DMS114 treated with DMSO at 0.1 percent for 48 hours (cell line): Measurements from ENCODE around the gene TMEM259.

Experiments
- DNase-seq: peaks from one replicate; lab custom pipeline; 2025; ENCODE audit not compliant: unreplicated experiment; lab: John Stamatoyannopoulos, UW

The TMEM259 gene

DNA sequence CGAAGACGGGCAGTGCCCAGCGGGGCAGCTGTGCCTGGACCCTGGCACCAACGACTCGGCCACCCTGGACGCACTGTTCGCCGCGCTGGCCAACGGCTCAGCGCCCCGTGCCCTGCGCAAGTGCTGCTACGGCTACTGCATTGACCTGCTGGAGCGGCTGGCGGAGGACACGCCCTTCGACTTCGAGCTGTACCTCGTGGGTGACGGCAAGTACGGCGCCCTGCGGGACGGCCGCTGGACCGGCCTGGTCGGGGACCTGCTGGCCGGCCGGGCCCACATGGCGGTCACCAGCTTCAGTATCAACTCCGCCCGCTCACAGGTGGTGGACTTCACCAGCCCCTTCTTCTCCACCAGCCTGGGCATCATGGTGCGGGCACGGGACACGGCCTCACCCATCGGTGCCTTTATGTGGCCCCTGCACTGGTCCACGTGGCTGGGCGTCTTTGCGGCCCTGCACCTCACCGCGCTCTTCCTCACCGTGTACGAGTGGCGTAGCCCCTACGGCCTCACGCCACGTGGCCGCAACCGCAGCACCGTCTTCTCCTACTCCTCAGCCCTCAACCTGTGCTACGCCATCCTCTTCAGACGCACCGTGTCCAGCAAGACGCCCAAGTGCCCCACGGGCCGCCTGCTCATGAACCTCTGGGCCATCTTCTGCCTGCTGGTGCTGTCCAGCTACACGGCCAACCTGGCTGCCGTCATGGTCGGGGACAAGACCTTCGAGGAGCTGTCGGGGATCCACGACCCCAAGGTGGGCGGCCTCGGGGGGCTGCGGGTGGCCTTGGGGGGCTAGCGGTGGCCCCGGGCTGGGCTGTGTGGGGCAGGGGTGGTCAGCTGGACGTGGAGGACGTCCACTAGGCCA lies 15.9 kb downstream of the TMEM259 start:
- no peak for DNase-seq

DNA sequence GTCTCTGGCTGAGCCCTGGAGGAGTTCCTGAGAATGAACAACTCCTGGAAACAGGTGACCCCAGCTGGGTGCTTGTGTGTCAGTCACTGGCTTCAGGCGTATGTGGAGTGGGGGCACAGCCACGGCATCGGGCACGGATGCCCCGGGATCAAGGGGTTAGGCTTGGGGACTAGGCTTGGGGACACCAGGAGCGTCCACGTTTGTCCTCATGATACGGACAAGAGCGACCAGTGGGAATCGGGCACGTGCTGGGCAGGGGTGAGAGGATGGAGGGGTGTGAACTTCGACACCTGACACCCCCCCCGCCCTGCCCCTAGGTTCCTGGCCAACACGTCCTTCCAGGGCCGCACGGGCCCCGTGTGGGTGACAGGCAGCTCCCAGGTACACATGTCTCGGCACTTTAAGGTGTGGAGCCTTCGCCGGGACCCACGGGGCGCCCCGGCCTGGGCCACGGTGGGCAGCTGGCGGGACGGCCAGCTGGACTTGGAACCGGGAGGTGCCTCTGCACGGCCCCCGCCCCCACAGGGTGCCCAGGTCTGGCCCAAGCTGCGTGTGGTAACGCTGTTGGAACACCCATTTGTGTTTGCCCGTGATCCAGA lies 16.6 kb downstream of the TMEM259 start:
- no peak for DNase-seq

DNA sequence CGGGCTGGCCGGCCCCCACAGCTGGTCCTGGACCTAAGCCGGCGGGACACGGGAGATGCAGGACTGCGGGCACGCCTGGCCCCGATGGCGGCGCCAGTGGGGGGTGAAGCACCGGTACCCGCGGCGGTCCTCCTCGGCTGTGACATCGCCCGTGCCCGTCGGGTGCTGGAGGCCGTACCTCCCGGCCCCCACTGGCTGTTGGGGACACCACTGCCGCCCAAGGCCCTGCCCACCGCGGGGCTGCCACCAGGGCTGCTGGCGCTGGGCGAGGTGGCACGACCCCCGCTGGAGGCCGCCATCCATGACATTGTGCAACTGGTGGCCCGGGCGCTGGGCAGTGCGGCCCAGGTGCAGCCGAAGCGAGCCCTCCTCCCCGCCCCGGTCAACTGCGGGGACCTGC lies 17.6 kb downstream of the TMEM259 start:
- DNase-seq: no peak

DNA sequence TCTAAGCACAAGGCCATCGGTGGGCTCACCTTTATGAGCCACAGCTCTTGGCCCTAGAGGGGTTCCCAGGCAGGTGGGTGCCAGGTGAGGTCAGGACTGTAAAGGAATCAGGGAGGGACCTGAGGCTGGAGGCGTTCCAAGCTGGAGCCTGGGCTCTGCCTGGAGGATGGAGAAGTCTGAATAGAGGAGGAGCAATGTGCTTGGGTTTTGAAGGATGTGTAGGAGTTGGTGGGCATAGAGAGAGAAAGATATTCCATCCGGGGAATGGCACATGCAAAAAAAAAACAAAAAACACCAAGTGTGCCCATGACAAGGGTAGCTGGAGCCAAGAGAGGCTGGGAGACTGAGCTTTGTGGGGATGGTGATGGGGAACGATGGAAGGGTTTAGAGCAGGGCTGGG lies 18.3 kb downstream of the TMEM259 start:
- no peak for DNase-seq

DNA sequence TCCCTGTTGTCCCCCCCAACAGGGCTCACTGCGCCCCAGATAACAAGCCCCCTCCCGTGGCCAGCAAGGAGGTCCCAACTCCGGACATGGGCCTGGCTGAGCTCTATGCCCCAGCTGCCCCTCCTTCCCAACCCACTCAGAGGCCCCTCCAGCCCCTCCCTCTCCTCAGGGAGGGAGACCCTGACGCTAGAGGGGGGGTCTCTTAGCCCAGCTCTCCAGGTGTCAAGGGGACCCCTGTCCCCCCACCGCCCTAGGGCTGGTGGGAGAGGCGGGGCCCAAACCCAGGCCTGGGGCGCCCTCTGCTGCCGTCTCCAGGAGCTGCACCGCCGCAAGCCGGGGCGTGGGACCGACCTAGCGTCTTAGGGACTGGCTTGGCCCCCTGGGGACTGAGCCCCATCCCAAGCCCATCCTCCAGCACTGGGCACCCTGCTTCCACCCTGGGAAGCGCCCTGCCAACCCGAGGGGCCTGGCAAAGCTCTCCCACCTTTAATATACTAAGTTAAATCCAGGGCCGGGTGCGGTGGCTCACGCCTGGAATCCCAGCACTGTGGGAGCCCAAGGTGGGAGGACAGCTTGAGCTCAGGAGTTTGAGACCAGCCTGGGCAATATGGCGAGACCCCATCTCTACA lies 19.3 kb downstream of the TMEM259 start:
- no peak for DNase-seq

DNA sequence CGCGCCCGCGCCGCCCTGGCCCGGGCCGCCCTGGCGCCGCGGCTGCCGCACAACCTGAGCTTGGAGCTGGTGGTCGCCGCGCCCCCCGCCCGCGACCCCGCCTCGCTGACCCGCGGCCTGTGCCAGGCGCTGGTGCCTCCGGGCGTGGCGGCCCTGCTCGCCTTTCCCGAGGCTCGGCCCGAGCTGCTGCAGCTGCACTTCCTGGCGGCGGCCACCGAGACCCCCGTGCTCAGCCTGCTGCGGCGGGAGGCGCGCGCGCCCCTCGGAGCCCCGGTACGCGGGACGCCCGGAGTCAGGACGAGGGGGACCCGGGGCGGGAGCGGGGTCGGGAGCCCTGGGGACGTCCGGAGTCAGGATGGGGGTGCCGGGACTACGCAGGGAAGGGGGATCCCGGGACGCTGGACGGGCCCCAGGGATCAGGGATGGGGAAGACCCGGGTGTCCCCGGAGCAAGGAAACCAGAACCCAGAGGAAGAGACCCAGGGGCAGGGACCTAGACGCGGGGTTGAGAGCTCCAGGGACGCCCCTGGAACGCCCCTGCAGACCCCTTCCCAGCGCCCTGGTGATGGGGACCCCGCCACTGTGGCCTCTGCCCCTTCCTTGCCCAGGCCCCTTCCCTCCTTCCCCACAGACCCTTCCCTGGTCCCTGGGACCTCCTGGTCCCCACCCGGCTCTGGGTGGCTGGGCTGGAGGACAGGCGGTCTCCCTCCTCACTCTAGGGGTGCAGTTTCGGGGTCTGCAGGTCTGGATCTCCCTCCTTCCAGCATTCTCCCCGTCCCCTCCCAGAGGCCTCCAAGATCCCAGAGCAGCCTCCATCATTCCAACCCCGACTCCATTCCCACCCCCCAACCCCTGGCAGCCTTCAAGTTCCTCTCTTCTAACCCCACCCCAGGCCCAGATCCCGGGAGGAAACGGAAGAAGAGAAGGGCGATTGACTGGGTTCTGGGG lies 20.1 kb downstream of the TMEM259 start:
- DNase-seq: no peak

DNA sequence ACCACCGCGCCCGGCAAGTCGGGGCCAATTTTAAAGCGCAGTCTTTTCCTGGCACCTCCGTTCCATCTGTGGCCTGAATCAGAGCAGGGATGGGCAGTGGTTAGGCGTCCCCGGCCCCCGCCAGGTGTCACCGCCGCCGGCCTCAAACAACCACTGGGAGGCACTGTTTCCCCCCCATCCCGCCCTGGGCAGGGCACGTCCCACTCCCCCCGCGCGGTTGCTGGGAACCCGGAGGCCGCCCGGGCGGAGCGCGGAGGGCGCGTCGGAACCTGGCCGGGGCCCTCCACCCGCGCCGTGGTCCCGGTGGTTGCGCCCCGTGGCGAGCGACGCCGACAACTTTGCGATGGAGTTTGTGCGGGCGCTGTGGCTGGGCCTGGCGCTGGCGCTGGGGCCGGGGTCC lies 20.8 kb downstream of the TMEM259 start, which contains the start of gene GRIN3B:
Gene GRIN3B, plus strand, starts transcription at position 325 of the 400 bp plus-strand sequence. Its CDS starts 19 bp downstream, at position 344.
- no peak for DNase-seq

DNA sequence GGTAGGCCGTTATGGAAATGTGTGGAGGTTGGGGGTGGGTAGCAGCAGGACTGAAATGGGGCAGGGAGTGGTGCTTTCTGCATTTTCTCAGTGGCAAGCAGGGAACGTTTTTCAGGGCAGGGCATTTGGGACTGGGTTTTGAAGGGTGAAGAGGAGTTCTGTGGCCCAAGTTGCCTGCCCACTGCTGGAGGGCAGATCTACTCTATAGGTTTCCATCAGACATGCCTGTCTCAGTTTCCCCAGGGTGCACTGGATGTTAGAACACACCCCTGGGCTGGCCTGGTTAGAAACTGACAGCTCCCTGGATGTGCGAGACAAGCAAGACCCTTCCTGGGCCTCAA lies 21.6 kb downstream of the TMEM259 start:
- DNase-seq: no peak

DNA sequence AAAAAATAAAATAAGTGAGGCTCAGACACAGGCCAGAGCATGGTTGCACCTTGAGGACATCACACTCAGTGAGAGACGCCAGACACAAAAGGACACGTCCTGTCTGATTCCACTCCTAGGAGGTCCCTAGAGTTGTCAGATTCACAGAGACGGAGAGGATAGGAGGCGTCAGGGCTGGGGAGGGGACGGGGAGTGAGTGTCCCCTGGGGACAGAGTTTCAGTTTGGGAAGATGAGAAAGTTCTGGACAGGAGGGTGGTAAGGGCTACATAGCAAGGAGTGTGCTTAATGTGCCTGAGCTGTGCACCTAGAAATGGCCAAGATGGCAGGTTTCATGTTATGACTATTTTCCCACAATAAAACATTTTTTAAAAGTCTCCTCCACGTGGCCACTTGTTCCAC lies 22.9 kb downstream of the TMEM259 start:
- no peak for DNase-seq

DNA sequence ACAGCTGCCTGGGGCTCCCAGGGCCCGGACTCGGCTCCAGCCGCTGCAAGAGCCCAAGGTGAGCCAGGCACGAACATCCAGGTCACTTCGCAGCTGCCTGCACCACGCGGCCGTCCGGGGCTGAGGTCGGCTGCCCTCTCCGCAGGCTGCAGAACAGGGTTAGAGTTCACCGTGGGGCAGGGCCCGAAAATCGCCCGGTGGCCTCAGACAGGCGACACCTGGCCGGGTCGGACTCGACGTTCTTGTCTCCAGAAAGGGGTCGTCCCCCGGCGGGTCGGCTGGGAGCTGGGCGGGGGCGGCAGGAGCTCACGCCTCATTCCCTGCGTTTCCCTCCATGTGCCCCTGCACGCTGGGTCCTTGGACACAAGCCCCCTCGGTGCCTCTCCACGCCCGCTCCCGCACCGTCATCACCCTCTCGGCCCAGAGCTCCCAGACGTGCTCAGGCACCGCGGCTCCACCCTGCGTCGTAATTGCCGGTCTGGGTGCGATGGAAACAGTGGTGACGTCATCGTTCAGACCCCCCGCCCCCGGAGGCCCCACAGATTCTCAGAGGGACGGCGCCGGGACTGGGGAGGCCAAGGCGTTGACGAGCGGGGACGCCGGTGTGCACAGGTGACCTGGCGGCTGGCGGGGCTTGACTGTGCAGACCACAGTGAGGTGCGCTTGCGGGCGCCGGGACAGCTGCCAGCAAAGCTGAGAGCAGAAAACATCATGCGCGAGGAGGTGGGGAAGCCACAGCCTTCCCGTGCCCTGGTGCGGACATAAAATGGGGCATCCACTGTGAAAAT lies 24.7 kb downstream of the TMEM259 start:
- no peak for DNase-seq

DNA sequence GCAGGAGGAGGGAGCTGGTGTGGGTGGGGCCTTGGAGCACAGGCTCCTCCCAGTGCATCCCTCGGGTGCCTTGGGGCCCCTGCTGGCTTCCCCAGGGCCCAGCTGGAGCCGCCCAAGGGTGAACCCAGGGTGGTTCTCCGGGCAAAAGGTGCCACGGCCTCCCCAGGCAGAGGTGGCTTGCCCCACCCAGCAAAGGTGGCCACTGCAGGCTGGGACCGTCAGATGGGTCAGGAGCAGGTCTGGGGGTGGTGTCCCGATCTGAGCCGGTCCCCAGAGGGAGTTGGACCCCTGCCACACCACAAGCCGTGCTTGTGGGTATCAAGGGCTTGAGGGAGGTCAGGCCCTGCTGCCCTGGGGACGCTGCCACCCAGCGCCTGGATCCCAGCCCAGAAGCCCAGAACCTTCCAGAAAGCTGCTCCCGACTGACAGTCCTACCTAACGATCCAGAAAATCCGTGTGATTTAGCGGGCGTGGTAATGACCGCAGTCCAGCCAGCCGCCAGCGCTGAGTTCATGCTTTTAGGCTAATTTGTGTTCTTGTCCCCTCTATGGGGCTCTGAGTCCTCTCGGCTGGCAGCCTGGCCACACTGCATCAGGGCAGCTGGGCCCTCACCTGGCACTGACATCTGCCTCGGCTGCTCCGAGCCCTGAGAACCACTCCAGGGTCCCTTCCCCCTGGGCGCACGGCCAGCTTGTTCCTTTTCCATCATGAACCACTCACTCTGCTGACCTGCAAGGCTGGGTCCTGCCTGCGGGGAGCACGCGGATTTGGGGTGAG lies 25.7 kb downstream of the TMEM259 start:
- no peak for DNase-seq

DNA sequence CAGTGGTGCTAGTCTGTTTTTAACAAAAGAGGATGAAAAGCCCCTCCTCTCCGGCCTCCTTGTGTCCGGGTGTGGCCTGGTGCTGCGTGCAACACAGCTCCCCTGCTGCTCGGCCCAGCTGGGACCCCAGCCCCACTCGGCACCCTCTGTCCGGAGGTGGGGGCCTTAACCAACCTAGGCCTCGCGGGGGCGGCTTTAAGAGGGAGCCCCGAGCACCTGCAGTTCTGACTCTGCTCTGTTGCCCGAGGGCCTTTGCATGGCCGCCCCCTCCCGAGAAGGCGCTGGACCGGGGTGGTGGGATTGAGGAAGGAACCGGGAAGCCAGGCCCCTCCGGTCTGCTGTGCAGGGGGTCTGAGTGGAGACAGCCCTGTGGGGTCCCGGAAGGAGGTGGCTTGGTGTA lies 26.4 kb downstream of the TMEM259 start:
- no peak for DNase-seq

DNA sequence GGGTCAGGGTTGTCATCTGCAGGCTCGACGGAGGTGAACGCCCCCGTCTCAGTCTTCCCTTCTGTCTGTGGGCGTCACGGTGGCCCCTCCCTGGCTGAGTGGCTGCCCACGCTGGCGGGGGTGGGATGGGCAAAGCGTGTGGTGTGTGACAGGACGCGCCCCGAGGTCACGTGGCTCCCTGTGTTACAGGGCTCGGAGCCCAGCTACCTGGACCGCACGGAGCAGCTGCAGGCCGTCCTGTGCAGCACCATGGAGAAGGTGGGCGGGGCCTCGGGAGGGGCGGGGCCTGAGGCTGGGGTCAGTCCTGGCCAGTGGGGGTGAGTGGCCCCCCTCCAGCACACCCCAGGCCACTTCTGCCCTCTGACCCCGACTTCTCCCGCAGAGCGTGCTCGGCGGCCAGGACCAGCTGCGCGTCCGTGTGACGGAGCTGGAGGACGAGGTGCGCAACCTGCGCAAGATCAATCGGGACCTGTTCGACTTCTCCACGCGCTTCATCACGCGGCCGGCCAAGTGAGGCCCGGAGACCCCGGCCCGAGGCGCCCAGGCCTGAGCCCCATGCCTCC lies 27.0 kb downstream of the TMEM259 start:
- no peak for DNase-seq

DNA sequence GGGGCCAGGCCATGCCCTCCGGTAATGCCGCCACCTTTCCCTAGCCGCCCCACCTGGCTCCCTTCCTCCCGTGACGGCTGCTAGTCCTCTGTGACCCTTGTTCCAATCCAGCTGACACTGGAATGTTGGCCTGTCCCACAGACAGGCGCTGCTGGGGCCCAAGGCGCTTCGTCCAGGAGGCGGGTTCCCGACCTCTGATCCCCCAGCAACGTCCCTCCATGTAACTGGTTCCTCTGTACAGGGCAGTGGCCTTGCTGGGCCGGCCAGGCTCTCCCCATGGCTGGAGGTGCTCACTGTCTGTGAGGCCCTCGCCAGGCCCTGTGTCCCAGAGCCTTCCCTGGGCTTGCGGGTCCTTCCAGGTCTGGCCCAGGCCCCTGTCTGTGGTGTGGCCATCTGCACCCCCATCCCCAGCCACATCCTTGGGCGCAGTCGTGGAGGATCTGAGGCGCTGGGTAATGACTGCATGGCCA lies 27.5 kb downstream of the TMEM259 start:
- DNase-seq: no peak

DNA sequence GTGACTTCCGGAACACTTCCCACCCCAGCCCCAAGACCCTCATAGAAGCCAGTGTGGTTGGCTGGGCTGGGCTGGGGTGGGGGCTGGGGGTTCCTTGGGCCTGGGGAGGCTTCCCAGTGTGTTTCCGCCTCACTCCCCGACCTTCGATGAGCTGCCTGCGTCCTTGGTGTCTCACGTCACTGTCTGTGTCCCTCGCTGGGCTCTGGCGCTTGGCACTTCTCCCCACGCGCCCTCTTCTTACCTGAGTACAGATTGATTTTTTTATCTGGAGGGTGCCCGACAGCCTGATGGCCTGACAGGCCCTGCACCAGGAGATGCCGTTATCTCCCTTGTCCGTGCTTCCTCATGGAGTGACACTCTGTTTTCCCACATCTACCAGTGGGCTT lies 28.3 kb downstream of the TMEM259 start:
- DNase-seq: no peak

DNA sequence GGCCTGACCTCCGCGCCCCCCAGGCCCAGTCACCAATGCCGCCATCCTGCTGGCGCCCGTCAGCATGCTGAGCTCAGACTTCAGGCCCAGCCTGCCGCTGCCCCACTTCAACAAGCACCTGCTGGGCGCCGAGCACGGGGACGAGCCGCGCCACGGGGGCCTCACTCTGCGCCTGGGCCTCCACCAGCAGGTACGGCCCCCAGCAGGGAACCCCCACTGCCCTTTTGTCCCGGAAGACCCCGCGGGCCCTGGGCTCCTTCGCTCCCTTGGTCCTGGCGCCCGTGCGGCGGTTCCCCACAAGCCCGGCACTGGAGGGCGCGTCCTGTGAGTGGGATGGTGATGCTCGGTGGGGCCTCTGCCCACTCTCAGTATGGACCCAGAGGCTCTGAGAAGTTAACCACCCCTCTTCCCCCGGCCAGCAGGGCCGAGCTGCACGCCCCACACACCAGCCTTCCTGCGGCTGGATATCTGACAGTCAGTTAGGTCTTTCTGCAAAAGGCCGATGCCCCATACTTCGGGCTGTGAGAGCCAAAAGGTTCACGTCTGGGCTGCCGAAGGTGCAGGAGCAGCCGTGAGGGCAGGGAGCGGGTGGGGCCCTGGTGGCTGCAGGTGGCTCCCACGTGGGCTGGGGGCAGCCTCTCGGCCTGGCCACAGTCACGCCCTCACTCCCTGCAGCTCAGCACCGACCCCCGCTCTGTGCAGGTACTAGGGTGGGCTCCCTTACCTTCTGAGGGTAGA lies 28.8 kb downstream of the TMEM259 start:
- DNase-seq: no peak

DNA sequence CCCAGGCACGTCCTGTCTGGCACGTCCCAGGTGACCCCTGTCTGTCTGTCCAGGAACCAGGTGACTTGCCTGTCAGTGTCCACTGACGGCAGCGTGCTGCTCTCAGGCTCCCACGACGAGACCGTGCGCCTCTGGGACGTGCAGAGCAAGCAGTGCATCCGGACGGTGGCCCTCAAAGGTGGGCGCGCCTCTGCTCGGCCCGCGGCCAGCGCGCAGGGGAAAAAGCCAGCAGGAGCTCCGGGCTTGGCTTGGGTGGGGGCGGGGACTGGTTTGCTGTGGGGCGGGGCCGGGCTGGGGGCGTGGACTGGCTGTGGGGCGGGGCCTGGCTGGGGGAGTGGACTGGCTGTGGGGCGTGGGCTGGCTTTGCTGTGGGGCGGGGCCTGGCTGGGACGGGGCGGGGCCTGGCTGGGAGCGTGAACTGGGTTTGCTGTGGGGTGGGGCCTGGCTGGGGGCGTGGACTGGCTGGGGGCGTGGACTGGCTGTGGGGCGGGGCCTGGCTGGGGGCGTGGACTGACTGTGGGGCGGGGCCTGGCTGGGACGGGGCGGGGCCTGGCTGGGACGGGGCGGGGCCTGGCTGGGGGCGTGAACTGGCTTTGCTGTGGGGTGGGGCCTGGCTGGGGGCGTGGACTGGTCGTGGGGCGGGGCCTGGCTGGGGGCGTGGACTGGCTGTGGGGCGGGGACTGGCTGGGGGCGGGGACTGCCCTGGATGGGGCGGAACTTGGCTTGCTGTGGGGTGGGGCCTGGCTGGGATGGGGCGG lies 29.6 kb downstream of the TMEM259 start:
- DNase-seq: no peak

DNA sequence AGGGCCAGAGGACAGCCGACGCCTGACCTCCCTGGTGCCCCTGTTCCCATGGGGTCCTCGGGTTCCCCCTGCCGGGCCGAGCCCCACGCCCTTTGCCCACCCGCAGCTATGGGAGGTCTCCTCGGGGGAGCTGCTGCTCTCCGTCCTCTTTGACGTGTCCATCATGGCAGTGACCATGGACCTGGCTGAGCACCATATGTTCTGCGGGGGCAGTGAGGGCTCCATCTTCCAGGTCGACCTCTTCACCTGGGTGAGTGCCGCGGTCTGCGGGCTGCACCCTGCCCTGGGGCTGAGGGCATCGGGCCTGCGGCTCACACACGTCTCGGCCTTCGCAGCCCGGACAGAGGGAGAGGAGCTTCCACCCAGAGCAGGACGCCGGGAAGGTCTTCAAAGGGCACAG lies 30.2 kb downstream of the TMEM259 start:
- no peak for DNase-seq
